Melanocyte of skin (primary cell): ENCODE data around the gene TECR. TPM values are rescaled to one million over a fixed set of nuclear protein-coding genes. Genes with fewer than 3 reads are reported as not detected.

Experiments used
- small RNA-seq, 2 donors: library from RNA; depleted of rRNA; stranded (forward); fragments of <200 nt; gene quantifications; one replicate each; pipeline ENCODE3, GENCODE V24; 2012
- total RNA-seq, 2 donors: library from RNA; depleted of rRNA; stranded (reverse); fragments of >200 nt; gene quantifications; 2 replicates each; pipeline ENCODE4 v1.2.3, GENCODE V29; 2012

TECR gene, protein sequence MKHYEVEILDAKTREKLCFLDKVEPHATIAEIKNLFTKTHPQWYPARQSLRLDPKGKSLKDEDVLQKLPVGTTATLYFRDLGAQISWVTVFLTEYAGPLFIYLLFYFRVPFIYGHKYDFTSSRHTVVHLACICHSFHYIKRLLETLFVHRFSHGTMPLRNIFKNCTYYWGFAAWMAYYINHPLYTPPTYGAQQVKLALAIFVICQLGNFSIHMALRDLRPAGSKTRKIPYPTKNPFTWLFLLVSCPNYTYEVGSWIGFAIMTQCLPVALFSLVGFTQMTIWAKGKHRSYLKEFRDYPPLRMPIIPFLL
- 10 to 100 TPM; 77.6 to 78.5 TPM for total RNA-seq

DNA sequence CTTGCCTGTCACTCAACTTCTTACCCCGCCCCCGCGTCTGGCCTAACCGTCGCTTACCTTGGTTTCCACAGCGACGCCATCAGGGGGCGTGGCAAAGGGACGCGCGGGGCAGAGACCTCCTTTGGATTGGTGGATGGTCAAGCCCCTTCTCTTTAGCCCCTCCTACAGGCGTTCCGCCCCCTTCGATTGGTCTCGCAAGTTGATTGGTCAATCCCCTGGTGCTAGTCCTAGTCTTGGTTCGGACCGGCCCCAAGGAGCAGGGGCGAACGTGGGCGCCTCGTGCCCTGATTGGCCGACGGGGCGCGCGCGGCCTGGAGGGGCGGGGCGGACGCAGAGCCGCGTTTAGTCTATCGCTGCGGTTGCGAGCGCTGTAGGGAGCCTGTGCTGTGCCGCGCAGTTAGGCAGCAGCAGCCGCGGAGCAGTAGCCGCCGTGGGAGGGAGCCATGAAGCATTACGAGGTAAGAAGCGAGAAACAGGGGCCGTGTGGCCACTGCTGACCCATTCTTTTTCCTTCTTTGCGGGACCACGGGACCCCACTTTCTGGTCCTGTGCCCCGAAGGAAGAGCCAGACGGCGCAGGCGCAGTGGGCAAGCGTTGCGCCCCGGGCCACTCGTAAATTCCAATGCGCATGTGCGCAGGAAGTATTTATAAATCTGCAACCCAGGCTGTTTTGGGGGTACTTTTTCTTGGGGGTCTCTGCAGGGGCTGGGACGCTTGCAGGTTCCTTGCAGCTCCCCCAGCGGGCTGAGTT lies at the start of gene TECR:
TSS of gene TECR (plus strand) at position 341 of the 751 bp plus-strand sequence. CDS start at position 444, 103 bp downstream.

DNA sequence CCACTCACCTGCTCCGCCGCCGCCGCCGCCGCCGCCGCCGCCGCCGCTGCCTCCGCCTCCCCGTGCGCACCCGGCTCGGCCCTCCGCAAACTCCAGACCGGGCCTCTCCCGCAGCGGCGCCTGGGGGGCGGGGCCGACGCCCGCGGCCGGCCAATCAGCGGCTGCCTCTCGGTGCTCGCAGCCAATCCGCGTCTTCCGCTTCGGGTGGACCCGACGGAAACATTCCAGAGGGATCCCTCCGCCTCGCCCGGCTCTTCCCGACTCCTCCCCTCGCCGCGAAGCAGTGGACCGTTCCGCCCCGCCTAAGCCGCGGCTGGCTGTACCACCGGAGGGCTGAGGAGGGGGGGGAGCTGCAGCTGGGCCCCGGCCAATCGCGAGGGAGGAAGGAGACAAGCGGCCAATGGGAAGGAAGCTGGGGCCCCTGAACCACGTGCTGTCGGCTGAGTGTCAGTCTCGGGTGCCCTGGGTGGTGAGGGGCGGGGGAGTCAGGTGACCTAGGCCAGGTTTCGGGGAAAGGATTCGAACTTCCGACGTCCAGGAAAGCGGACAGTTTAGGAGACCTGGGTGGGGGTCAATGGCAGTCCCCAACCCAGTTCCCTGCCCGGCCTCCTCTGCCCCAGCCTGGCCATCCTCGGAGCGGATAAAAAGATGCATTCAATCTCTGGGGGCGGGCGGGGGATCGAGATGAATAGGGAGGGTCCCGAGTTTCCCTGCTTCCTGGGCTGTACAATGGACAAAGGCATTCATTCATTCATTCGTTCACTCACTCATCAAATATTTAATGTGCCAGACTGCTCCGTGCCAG lies 33.2 kb upstream of the TECR start, which contains the start of gene GIPC1:
TSS of gene GIPC1 (minus strand) at position 99 of the 805 bp plus-strand sequence. CDS start 13,151 bp downstream, outside the sequence.

DNA sequence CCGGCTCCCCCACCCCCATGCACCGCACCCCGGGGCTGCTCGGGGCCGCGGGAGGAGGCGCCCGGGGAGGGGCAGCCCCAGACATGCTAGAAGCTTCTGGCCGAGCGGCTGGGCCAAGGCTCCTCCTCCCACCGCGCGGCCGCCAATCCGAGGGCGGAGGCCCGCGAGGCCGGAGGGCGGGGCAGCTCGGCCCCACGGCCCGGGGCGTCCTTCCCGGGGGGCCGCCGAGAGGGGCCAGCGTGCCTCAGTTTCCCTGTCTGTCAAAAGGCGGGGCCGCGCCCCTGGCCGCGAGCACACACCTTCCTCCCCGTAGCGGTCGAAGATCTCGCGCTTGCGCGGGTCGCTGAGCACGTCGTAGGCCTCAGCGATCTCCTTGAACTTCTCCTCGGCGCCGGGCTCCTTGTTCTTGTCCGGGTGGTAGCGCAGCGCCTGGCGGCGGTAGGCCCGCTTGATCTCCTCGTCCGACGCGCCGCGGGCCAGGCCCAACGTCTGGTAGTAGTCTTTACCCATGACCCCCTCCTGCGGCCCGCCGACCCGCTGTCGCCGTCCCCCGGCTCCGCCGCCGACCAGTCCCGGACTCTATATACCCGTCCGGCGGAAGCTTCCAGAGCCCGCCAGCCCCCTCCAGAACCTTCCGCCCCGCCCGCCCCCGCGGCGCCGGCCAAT lies 11.4 kb upstream of the TECR start, which contains the start of gene DNAJB1:
TSS of gene DNAJB1 (minus strand) at position 558 of the 666 bp plus-strand sequence. CDS start at position 510, 48 bp downstream.

DNA sequence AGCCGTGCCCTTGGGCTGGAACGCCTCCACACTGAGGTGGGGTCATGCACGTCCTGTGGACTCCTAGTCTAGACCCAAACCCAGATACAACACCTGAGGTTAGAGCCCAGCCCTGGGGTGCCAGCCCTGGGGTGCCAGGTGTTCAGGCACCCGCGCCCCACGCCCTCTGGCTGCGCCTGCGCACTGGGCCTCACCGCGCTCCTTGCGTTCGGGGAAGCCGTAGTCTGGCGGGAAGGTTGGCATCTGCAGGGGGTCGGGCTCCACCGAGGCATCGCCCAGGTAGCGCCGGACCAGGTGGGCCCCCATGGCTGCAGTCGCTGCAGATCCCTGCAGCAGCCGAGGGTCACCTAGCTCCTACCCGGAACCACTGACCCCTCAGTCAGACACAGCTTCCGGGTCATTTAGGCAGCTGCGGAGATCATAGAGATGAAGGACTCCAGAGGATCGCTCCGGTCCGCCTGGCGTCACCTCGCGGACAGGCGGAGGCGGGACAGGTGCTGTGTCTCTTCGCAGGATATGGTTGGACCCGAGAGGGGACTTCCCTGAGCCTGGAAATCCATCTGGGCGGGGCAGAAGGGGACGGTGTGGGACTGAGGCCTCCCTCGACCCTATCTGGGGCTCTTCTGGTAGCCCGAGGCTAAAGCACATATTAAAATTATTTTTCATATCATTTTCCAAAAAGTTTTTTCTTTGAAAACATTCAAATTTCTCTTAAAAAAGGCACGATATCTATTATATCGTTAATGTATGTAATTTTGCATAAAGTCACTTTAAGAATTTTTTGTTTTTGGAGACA lies 42.5 kb downstream of the TECR start, which contains the start of gene NDUFB7:
TSS of gene NDUFB7 (minus strand) at position 372 of the 796 bp plus-strand sequence. CDS start at position 306, 66 bp downstream.

DNA sequence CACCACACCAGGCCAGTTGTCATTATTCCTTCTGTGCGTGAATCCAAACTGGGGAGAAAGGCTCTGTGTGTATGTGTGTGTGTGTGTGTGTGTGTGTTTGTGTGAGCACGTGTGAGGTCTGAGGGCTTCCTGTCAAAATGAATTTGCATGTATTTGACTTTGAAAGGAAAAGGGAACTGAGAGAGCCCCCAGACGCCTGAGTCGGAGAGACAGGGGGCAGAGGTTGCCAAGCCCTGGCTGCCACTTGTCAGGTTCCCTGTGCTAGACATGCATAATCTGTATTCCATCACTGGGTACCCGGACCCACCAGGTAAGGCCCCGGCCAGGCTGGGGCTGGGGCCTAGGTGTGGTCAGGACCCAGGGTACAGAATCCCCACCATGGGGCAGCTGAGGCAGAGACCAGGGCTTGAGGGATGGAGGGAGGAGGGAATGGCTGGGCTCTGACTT lies 53.5 kb downstream of the TECR start, which contains the start of gene CLEC17A:
TSS of gene CLEC17A (plus strand) at position 191 of the 447 bp plus-strand sequence. CDS start at position 268, 77 bp downstream.

Small RNA genes lying within 50 kb of the gene (small RNA-seq; reads per million reads assigned to genes)
- gene RN7SL842P = 0 reads per million in 2 donors
- 0 reads per million in 2 donors for gene SNRPGP15

Other genes starting within 250 kb of the TECR start
- 10 to 100 TPM; 20.0 to 36.0 TPM for gene ADGRE5, start 148.2 kb upstream of the TECR start, total RNA-seq
- gene DDX39A, start 110.3 kb upstream of the TECR start, total RNA-seq = 100 to 1,000 TPM in 1 of 2 donors, 10 to 100 TPM in 1; 95.3 to 170 TPM
- 10 to 100 TPM; 85.7 to 93.9 TPM for gene PKN1, start 96.3 kb upstream of the TECR start, total RNA-seq
- under 1 TPM in 1 of 2 donors, not detected in 1; 0.33 TPM for gene PTGER1, start 54.2 kb upstream of the TECR start, total RNA-seq
- gene GIPC1, start 33.5 kb upstream of the TECR start, total RNA-seq = 100 to 1,000 TPM; 151 to 208 TPM
- 100 to 1,000 TPM in 1 of 2 donors, 10 to 100 TPM in 1; 84.0 to 131 TPM for gene DNAJB1, start 11.2 kb upstream of the TECR start, total RNA-seq
- 100 to 1,000 TPM; 273 to 333 TPM for gene NDUFB7, start 42.5 kb downstream of the TECR start, total RNA-seq
- gene CLEC17A, start 53.5 kb downstream of the TECR start, total RNA-seq = under 1 TPM; under 0.01 to 0.34 TPM
- gene ADGRE3, start 145.2 kb downstream of the TECR start, total RNA-seq = not detected
- gene ZNF333, start 160.5 kb downstream of the TECR start, total RNA-seq = 10 to 100 TPM in 1 of 2 donors, 1 to 10 TPM in 1; 6.7 to 17.6 TPM
- 1 to 10 TPM; 1.4 to 1.7 TPM for gene ADGRE2, start 249.0 kb downstream of the TECR start, total RNA-seq